HL-60 (cell line): ENCODE data around the gene ADGRL3.
"Not testable (repeated sequence)": the region's sequence is repeated elsewhere in the genome, so short reads cannot be mapped to it uniquely, and the experiment has no call there.

ENCODE experiments used
- GABPA ChIP-seq: IDR thresholded peaks from 2 replicates; pipeline ENCODE4 v1.6.1; 2012; ENCODE audit warnings: low read depth
- POLR2AphosphoS5 ChIP-seq: IDR thresholded peaks from 2 replicates; pipeline ENCODE4 v1.6.1; 2012; ENCODE audit warnings: low read depth
- TF ChIP-seq, protein P1 (sequence below): IDR thresholded peaks from one replicate; pipeline ENCODE4 v1.5.1; 2011; ENCODE audit warnings: low read length, control low read depth, inconsistent platforms; ENCODE audit not compliant: insufficient read depth

DNA sequence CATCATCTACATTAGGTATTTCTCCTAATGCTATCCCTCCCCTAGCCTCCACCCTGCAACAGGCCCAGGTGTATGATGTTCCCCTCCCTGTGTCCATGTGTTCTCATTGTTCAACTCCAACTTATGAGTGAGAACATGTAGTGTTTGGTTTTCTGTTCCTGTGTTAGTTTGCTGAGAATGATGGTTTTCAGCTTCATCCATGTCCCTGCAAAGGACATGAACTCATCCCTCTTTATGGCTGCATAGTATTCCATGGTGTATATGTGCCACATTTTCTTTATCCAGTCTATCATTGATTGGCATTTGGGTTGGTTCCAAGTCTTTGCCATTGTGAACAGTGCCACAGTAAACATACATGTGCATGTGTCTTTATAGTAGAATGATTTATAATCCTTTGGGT is 7.0 kb downstream of the ADGRL3 start:
- TF ChIP-seq, protein P1, sequence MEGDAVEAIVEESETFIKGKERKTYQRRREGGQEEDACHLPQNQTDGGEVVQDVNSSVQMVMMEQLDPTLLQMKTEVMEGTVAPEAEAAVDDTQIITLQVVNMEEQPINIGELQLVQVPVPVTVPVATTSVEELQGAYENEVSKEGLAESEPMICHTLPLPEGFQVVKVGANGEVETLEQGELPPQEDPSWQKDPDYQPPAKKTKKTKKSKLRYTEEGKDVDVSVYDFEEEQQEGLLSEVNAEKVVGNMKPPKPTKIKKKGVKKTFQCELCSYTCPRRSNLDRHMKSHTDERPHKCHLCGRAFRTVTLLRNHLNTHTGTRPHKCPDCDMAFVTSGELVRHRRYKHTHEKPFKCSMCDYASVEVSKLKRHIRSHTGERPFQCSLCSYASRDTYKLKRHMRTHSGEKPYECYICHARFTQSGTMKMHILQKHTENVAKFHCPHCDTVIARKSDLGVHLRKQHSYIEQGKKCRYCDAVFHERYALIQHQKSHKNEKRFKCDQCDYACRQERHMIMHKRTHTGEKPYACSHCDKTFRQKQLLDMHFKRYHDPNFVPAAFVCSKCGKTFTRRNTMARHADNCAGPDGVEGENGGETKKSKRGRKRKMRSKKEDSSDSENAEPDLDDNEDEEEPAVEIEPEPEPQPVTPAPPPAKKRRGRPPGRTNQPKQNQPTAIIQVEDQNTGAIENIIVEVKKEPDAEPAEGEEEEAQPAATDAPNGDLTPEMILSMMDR: not testable (repeated sequence)
- TF ChIP-seq GABPA, POLR2AphosphoS5: not testable (repeated sequence)
